Measurements from ENCODE around the gene FOXP1.

FOXP1 gene

GRCh38 chr3:71240034-71240433, 343.5 kb downstream of the FOXP1 start:
- DNase-seq (ENCODE audit: low read depth): no peak

DNA sequence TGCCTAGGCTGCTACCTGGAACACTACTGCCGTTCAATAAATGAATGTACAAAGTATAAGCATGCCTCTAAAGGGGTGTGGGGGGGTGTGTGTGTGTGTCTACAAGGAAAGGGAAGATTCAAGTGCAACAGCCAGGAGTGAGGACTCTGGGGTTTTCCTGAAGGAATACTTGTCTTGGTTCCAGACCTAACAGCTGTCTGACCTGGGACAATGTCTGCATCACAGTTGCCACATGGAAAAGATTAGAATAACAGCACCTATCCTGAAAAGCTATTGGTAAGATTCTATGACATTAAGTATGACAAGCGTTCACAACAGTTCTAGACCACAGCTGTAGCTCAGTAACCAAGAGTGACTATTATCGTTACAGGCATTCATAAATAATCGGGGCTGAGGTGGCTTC, 345.2 kb downstream of the FOXP1 start:
- no peak for DNase-seq (ENCODE audit: low read depth)

GRCh38 chr3:71237672-71238071, 345.9 kb downstream of the FOXP1 start:
- no peak for DNase-seq (ENCODE audit: low read depth)

DNA sequence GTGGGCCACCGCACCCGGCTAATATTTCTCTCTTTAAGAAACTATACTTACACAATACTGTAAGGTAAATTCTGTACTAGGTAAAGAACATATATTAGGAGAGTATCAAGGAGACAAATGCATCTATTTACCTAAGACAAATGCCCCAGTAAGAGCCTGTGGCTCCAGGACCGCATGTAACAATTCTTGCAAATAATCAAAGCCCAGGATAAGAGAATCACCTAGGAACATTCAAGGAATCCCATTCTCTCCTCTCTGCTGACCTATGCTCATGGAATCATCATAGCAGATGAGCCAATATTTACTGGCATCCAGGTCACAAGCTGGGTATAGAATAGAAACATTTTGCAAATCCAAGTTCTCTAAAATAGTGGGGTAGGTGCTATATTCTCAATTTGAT, 347.7 kb downstream of the FOXP1 start:
- DNase-seq (ENCODE audit: low read depth): no peak

DNA sequence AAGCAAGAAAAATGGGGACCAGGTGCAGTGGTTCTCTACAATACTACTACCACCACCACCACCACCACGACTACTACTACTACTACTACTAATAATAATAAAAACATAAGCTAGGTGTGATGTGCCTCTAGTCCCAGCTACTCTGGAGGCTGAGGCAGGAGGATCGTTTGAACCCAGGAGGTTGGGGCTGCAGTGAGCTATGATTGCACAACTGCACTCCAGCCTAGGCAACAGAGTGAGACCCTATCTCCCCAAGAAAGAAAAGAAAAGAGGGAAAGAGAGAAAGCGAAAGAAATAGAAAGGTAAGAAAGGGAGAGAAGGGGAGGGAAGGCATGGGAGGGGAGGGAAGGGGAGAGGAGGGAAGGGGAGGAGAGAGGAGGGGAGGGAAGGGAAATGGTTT, 350.6 kb downstream of the FOXP1 start:
- no peak for DNase-seq (ENCODE audit: low read depth)

- no peak for DNase-seq (ENCODE audit: low read depth)
These were observed 351.3 kb downstream of the FOXP1 start for GRCh38 chr3:71232175-71232679.

- DNase-seq (ENCODE audit: low read depth): no peak
These were observed 351.8 kb downstream of the FOXP1 start for GRCh38 chr3:71231680-71232079.

DNA sequence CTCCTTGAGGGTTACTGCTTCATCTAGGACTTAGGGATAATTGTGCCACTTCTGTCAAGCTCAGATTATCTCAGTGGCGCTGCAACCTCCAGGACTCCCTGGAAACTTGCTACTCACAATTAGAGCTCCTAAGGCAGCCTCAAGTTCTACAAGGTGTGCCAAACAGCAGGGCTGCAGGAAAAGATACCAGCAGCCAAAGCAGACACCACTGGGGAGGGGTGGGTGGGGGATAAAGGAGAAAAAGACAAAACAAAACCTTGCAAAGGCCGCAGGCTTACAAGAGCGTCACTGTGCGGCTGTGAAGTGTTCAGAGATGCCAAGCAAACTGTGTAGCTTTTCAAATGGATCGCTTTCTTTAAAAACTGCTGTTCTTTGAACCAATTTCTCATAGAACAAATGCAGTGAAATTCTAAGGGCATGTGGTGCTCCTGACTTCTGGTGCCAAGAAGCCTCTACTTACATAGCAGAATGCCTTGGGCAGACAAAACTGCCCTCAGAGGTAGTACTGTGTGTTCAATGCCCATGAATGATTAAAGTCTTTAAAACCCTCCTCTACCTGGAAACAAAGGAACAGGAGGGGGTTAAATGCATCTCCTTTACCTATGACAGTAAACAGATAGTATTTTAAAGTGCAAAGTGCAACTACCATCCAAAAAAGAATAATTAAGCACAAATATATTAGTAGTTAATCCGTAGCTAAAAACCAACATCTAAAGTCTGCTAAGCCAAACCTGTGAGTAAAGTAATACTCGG, 353.4 kb downstream of the FOXP1 start:
- DNase-seq (ENCODE audit: low read depth): no peak

DNA sequence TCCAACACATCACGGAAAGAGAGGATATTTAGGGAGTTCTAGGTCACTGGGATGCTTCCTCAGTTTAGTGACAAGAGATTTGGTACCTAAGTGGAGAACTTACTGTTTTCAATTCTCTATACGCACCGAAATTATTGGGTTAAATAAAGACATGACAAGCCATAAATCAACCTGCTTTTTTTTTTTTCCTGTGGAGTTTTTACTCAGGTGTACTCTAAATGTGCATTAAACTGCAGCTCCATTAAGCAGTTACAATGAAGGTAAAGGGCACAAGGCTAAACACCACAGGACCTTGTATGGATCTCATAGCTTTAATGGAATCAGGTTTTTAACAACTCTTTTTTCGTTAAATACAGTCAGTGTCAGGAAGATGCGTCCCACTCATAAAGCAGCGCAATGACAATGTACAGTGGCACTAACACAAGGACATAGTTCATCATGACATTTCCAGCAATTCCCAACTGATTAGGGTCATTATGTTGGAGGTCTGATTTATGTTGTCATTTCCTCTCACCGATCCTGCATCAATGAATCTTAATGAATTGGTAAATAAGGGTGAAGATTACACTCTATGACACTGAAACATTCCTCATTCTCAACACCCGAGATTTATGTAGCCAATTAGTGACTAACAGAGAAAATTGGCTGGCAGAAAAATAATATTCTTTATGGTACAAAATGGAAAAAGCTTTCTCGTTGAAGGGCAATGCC, 355.2 kb downstream of the FOXP1 start:
- DNase-seq (ENCODE audit: low read depth): no peak

GRCh38 chr3:71227270-71227661, 356.3 kb downstream of the FOXP1 start:
- DNase-seq (ENCODE audit: low read depth): no peak

GRCh38 chr3:71226565-71227269, 356.8 kb downstream of the FOXP1 start:
- DNase-seq (ENCODE audit: low read depth): peak; percentile 70

DNA sequence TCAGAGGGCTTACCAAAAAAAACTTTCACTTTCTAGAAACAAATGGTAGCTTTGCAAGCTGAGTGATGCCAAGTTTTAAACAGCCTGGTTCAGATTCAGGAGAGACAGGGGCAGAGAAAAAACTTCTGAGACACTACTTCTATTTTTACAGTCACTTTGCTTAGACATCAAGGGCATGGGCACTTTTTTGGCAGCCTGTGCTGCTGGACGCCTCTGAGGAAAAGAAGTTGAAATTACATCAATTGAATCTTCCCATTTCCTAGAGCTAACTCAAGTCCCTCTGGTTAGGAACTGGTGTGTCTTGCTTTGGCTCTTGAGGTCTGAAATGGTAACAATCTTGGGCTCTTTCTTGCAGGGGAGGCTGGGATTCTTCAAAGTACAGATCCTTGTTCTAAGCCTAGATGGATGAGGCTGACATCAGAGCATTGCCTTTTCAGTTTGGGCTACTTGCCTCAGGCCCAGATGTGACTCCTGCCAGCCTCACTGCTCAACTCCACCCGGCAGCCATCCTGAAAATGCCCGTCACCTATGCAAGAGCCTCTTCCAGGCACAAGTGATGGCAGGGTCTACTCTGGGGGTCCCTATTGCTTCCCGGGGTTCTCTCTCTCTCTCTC, 357.5 kb downstream of the FOXP1 start:
- no peak for DNase-seq (ENCODE audit: low read depth)

DNA sequence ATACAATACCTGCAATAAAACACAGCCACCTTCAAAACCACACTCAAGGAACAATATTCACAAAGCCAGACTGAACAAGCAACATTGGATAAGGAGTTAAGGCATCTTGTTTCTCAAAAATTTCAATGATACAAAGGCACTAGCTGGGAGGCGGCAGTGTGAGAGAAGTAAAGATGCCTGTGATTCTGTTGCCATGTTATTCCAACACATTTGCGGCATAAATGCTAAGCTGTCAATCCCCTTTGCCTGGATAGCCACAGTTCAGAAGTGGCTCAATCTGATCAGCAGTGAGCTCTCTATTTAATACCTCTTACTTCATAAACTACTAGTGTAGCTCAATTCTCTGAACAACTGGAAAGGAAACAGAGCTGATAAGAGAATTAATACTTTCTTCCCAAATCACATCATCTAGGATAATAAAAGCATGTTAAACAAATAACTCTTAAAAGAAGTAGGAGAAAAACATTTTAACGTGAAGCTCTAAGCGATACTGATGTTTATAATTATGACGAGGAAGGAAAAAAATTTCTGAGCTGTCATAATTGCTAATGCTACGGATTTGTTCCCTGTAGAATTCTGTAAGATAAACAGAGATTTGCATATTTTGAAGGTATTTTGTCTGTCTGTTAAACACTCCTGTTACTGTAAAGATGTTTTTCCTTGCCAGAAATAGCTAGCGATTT, 358.4 kb downstream of the FOXP1 start:
- DNase-seq (ENCODE audit: low read depth): no peak

DNA sequence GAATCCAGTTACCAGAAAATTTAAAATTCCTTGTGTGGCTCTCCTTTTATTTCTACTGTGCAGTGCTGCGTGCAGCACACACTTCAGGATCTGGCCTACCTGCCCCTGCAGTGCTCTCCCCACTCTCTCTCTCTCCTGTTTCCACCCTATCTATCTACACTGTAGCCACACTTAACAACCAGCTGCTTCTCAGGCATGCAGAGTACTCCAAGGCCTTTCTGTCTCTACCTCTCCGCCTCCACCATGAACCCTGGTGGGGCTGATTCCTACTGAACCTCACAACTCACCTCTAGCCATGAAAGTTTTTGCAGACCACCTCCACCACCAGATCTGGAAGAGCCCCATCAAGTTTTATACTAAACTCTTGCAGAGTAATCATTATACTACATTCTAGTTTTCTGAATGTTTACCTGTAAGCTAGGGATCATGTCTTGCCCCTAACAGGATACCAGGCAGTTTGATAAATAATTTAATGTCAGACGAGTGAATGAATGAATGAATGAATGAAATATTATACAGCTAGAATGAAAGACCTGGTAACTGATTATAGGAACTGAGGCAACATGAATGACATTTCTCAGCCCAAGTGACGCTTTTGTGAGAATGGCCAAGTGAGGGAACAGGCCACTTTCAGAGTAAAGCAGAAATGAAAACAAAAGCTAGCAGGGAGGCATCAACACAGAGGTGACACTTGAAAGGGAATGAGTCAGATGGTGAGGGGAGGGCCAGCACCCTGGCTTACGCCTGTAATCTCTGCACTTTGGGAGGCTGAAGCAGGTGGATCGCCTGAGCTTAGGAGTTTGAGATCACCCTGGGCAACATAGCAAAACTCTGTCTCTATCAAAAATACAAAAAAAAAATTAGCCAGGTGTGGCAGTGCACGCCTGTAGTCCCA, 363.5 kb downstream of the FOXP1 start:
- DNase-seq (ENCODE audit: low read depth): no peak

DNA sequence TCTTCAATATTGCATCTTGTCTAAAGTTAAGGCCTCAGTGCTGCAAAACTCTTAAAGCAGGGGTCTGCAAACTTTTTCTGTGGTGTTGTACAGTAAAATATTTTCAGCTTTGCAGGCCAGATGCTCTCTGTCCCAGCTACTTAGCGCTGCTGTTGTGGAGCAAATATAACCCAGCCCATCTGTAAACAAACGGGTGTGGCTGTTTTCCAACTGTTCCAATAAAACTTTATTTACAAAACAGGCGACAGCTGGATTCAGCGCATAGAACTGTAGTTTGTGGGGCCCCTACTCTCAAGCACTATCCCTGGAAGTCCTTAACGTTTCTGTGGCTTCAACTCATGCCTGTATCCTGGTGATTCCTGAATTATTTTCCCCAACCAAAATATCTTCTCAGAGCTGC, 365.0 kb downstream of the FOXP1 start:
- no peak for DNase-seq (ENCODE audit: low read depth)

DNA sequence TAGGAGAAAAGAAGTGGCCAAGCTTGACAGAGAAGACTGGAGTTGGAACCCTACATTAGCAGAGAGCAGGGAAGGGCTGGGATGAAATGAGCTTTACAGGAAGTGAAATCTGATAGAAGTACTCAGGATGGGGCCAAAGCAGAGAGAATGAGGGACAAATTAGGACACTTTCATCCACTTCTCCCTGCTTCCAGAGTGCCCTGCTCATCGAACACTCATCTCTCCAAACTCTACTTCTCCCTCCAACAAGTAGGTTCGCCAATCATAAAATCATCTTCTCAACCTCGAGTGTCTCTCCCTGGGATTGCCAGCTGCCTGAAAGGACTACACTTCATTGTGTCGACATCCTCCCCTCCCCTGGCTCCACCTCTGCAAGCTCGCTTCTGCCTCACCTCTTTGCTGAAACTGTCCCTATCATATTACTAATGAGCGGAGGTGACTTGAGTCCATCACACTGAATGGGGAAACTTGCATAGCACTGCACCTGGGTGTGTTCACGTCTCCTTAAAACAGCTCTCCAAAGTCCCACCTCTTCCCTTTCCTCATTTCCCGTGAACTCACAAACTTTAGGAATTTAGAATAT, 365.8 kb downstream of the FOXP1 start:
- no peak for DNase-seq (ENCODE audit: low read depth)

DNA sequence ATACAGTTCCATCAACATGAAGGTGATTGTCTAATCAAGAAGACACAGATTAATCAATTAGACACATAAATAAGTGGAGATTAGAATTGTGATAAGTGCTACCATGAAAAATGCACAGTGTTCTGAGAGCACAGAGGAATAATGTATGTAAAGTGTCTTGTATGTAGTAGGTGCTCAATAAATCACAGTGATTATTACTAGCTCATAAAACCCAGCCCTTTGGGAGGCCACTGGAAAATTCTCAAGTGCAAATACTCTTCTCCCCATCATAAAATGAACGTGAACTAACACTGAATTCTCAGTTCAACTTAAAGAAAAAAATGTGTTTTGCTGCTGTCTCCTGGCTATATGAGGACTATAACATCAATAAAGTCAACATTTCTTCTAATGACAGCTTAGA, 368.2 kb downstream of the FOXP1 start:
- DNase-seq (ENCODE audit: low read depth): no peak

- no peak for DNase-seq (ENCODE audit: low read depth)
These were observed 368.7 kb downstream of the FOXP1 start for GRCh38 chr3:71214797-71215196.

DNA sequence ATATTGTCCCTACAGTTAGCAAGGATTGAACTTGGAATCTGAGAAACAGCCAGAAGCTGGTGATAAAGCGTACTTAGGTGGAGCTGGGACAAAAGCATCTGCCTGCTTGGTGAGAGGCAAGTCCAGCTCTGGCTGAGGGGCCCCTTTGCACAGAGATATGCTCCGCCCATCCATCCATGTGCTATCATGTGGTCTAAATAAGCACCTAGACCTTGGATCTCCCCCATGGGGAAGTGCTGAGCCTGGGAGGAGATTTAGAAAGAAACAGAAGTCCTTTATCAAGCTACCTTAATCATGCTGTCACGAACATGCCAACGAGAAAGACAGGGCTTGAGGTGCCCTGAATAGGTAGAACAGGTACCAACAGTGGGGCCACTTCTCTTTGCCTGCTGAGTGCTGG, 369.5 kb downstream of the FOXP1 start:
- no peak for DNase-seq (ENCODE audit: low read depth)

DNA sequence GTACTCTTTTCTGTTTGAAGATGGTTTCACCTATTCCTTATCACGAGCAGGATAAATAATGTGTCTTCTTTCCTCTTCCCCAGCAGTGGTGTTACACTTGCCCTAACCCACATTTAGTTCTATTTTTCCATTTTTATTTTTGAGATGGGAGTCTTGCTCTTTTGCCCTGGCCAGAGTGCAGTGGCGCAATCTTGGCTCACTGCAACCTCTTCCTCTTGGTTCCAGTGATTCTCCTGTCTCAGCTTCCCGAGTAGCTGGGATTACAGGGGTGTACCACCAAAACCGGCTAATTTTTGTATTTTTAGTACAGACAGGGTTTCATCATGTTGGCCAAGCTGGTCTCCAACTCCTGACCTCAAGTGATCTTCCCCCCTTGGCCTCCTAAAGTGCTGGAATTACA, 372.4 kb downstream of the FOXP1 start:
- DNase-seq (ENCODE audit: low read depth): no peak

All from stimulated activated CD8-positive, alpha-beta memory T cell treated with anti-CD3 and anti-CD28 coated beads, Interleukin-12 subunit alpha, Interleukin-12 subunit beta, amount 100 ng/mL, for 1 hour (primary cell).